Kidney (tissue), 14 donors: Measurements from ENCODE around the gene CREB3L2. TPM values are rescaled to one million over a fixed set of nuclear protein-coding genes. Genes with fewer than 3 reads are reported as not detected.
A peak's percentile ranks its signal among the peaks of the same experiment; 100 is the strongest.

ENCODE experiments used
- DNase-seq, 5 donors: peaks; one replicate each; pipeline ENCODE4 v3.0.0-alpha.2; 2013 to 2020
- FAIRE-seq: peaks from 2 replicates; lab custom pipeline; 2012; peaks lifted over from hg19 to GRCh38; lab: Jason Lieb, UNC
- H3K27ac ChIP-seq, 2 donors: one replicate each; pipeline ENCODE4 v1.7.0; 2013; ENCODE audit warnings: low read depth in 2 of 2, low read length in 2 of 2, inconsistent platforms in 1 of 2
- H3K27me3 ChIP-seq: one replicate; pipeline ENCODE4 v1.7.1; 2013; ENCODE audit warnings: low read length, inconsistent platforms; ENCODE audit not compliant: control insufficient read depth, insufficient read depth
- H3K36me3 ChIP-seq, 3 donors: one replicate each; pipeline versions ENCODE4 v1.7.0 to v1.7.1; 2013; ENCODE audit warnings: low read length in 3 of 3, control low read depth in 1 of 3, inconsistent platforms in 1 of 3; ENCODE audit not compliant: insufficient read depth in 3 of 3, control insufficient read depth in 2 of 3
- H3K4me1 ChIP-seq, 3 donors: one replicate each; pipeline versions ENCODE4 v1.7.0 to v1.7.1; 2013; ENCODE audit warnings: low read length in 3 of 3, inconsistent platforms in 1 of 3, low read depth in 1 of 3; ENCODE audit not compliant: control insufficient read depth in 2 of 3, insufficient read depth in 2 of 3
- H3K4me3 ChIP-seq, 3 donors: one replicate each; pipeline versions ENCODE4 v1.7.0 to v1.8.1; 2013; ENCODE audit warnings: low read length in 3 of 3, control low read depth in 1 of 3, inconsistent platforms in 1 of 3
- H3K9ac ChIP-seq, 3 donors: one replicate each; pipeline versions ENCODE4 v1.7.0 to v1.7.1; 2013; ENCODE audit warnings: low read length in 3 of 3, control low read depth in 1 of 3, inconsistent platforms in 1 of 3
- H3K9me3 ChIP-seq, 3 donors: one replicate each; pipeline versions ENCODE4 v1.7.0 to v1.7.1; 2013; ENCODE audit warnings: low read length in 3 of 3, control low read depth in 1 of 3, inconsistent platforms in 1 of 3; ENCODE audit not compliant: control insufficient read depth in 2 of 3, insufficient read depth in 1 of 3
- intact Hi-C: fragments of 100-400 bp; cut with DNase I; formaldehyde crosslinking; loops from one replicate; pipeline ENCODE4 v1.11.1; 2022
- polyA plus RNA-seq: library from polyadenylated mRNA; stranded (reverse); fragments of 350-450 nt; fragmentation: Illumina TruSeq; extraction: RNeasy Lipid Tissue Mini Kit (QIAGEN cat#74804); gene quantifications from one replicate; pipeline ENCODE4 v1.2.3, GENCODE V29; 2014; ENCODE audit warnings: low read depth, low replicate concordance; ENCODE audit not compliant: insufficient read depth
- total RNA-seq: library from RNA; stranded (reverse); fragmentation: NEBNext Ultra II Directional; extraction: Animal tissue kit (Norgen Biotek cat#: 25700); gene quantifications from one replicate; pipeline ENCODE4 v1.2.1, GENCODE V29; 2021
- TF ChIP-seq, protein P1 (sequence below): IDR thresholded peaks from 3 replicates; pipeline ENCODE4 v1.5.1; 2012; ENCODE audit warnings: mild to moderate bottlenecking, moderate library complexity, borderline replicate concordance; ENCODE audit not compliant: insufficient read depth; ENCODE audit errors: extremely low read depth
- donor health status: control.
- donor health status: control.
- donor health status: control.
- donor health status: control.
- donor health status: control.
- donor health status: DM: yes; HTN: yes; CAD: no.
- donor health status: Normal renal cell carcinoma (clear cell type).

CREB3L2 gene
- total and polyA plus RNA-seq, 2 donors from 2014 or later: 18.5 to 114 TPM

DNA sequence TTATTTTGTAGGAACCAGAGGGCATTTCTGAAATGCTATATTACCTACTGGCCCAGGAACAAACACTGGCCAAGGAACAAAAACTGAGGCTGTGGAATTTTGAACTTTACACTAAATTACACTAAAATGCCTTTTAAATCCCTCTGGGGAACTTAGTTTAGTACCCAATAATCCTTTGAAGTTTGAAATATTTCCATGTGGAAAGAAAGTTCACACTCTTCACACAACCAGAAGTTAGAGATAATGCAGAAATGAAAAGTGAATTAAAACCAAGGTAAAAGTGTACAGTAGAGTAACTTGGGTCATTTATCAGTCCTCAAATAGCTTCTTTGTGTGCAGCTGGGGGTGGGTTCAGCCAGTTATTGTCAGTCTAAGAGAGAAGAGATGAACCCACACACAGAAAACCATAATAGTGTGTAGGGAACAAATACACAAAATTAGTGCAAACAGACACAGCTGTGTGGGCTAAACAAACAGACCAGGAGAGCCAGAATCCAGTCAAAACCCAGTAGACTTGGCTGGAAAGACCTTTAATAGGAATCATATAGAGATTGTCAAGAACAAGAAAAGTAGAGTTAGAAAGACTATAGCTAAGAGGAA lies 108.6 kb downstream of the CREB3L2 start:
- no peak for DNase-seq
- intact Hi-C loops: no loop called here
- H3K27ac ChIP-seq: no peak overlapping the region

DNA sequence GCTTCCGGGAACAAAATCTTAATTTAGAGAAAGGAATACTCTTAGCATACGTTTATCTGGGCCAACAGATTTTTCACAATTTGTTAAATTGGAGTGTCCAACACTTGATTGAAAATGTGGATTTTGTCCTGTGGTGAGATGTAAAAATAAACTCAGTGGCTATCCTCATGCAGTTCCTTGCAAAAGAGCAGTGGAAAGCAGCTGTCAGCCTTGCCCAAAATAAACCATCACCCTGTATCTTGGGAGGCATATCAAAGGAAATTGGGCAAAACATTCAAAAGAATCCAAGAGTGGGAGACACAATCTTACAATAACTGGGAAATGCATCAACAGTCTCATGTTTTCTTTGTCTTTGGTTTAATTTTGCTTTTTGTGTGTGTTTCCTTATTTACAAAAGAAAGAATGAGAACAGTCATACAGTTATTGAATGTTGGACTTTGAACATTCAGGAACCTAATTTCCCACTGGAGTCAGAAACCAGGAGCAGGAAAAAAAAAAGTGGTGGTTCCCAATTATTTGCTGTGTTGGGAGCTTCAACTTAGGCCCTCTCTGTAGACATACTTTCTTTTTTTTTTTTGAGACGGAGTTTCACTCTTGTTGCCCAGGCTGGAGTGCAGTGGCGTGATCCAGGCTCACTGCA lies 110.8 kb downstream of the CREB3L2 start:
- H3K27me3 ChIP-seq: no peaks in the 10 kb centered on the region
- H3K36me3 ChIP-seq: peaks cover 0 to 31% (median 12%) of the 10 kb centered on the region in 3 donors
- FAIRE-seq: no peak
- no peak overlapping the region for H3K9ac ChIP-seq
- no peak overlapping the region for H3K27ac ChIP-seq
- no peaks in the 10 kb centered on the region for H3K4me1 ChIP-seq
- TF ChIP-seq, protein P1, sequence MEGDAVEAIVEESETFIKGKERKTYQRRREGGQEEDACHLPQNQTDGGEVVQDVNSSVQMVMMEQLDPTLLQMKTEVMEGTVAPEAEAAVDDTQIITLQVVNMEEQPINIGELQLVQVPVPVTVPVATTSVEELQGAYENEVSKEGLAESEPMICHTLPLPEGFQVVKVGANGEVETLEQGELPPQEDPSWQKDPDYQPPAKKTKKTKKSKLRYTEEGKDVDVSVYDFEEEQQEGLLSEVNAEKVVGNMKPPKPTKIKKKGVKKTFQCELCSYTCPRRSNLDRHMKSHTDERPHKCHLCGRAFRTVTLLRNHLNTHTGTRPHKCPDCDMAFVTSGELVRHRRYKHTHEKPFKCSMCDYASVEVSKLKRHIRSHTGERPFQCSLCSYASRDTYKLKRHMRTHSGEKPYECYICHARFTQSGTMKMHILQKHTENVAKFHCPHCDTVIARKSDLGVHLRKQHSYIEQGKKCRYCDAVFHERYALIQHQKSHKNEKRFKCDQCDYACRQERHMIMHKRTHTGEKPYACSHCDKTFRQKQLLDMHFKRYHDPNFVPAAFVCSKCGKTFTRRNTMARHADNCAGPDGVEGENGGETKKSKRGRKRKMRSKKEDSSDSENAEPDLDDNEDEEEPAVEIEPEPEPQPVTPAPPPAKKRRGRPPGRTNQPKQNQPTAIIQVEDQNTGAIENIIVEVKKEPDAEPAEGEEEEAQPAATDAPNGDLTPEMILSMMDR: no peak
- intact Hi-C loops: no loop called here
- no peaks in the 10 kb centered on the region for H3K9me3 ChIP-seq
- no peak overlapping the region for H3K4me3 ChIP-seq
- no peak for DNase-seq

More for the DNA sequence above, 108.6 kb downstream of the CREB3L2 start:
- H3K4me1 ChIP-seq: no peaks in the 10 kb centered on the region
- H3K4me3 ChIP-seq: no peak overlapping the region
- no peaks in the 10 kb centered on the region for H3K9me3 ChIP-seq
- peaks cover 0 to 37% (median 12%) of the 10 kb centered on the region in 3 donors for H3K36me3 ChIP-seq
- no peaks in the 10 kb centered on the region for H3K27me3 ChIP-seq
- no peak overlapping the region for H3K9ac ChIP-seq
- FAIRE-seq: no peak
- TF ChIP-seq, protein P1: no peak

DNA sequence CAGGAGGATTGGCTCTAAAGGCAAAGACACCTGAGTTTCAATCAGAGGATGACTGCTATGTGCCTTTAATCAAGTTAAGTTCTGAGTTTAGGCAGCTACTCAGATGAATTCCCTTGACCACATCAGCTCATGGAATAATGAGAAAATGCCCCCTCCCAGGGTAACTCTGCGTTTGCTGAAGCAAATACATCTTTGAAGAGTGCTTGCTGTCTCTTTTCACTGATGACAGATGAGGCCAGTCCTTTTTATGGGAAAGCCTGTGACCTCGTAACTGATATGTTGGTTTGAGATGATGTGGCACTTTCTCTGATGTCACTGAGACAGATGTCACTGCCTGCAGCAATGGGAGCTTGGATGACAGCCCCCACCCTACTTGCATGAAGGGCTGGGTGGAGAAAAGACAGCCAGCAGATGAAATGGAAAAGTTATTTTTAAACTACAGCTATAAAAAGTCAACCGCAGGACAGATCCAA lies 111.4 kb downstream of the CREB3L2 start:
- Histone ChIP-seq H3K36me3 (peaks cover 0 to 31% (median 16%) of the 10 kb centered on the region in 3 donors), H3K4me3 (no peak overlapping the region), H3K27ac (no peak overlapping the region), H3K4me1 (no peaks in the 10 kb centered on the region), H3K9ac (no peak overlapping the region), H3K9me3 (no peaks in the 10 kb centered on the region), H3K27me3 (no peaks in the 10 kb centered on the region)
- peak in 2 of 5 donors; percentile 57 to 60 for DNase-seq
- TF ChIP-seq, protein P1: no peak
- no peak for FAIRE-seq
- intact Hi-C loops: no loop called here
